Measurements from ENCODE around the gene THY1.
"Not testable (repeated sequence)": the region's sequence is repeated elsewhere in the genome, so short reads cannot be mapped to it uniquely, and the experiment has no call there.

The THY1 gene

GRCh38 chr11:119397740-119398139 lies 25.2 kb downstream of the THY1 start:
- intact Hi-C loops (cut with DNase I) = no loop called here
- DNase-seq = no peak

DNA sequence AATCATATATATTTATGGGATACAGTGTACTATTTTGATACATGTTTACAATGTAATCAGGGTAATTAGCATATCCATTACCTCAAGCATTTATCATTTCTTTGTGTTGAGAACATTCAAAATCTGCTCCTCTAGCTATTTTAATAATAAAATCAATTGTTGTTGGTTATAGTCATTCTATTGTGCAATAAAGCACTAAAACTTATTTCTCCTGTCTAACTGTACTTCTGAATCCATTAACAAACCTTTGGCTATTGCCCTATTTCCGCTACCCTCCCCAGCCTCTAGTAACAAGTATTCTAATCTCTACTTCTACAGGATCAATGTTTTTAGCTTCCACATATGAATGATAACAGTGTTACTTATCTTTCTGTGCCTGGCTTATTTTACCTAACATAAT lies 26.1 kb downstream of the THY1 start:
- intact Hi-C loops (cut with DNase I) = no loop called here
- DNase-seq = no peak

- intact Hi-C loops (cut with DNase I) = no loop called here
- DNase-seq = no peak
Measured at GRCh38 chr11:119391275-119391674, 31.7 kb downstream of the THY1 start.

GRCh38 chr11:119389611-119390254 lies 33.2 kb downstream of the THY1 start:
- intact Hi-C loops (cut with DNase I) = no loop called here
- no peak for DNase-seq

GRCh38 chr11:119388103-119388502 lies 34.9 kb downstream of the THY1 start:
- no peak for DNase-seq
- intact Hi-C loops (cut with DNase I) = no loop called here

GRCh38 chr11:119384332-119384731 lies 38.6 kb downstream of the THY1 start:
- intact Hi-C loops (cut with DNase I) = loop anchor here (5.0 kb wide), 1 partner anchor 42 kb away; the partner anchor contains the start of gene C1QTNF5
- no peak for DNase-seq

- DNase-seq = not testable (repeated sequence)
- intact Hi-C loops (cut with DNase I) = loop anchor here (5.0 kb wide), 1 partner anchor 40 kb away; the partner anchor contains the start of gene C1QTNF5
Measured at GRCh38 chr11:119382513-119382912, 40.5 kb downstream of the THY1 start.

- DNase-seq = no peak
- intact Hi-C loops (cut with DNase I) = loop anchor here (5.0 kb wide), 1 partner anchor 40 kb away; the partner anchor contains the start of gene C1QTNF5
Measured at GRCh38 chr11:119382101-119382500, 40.9 kb downstream of the THY1 start.

DNA sequence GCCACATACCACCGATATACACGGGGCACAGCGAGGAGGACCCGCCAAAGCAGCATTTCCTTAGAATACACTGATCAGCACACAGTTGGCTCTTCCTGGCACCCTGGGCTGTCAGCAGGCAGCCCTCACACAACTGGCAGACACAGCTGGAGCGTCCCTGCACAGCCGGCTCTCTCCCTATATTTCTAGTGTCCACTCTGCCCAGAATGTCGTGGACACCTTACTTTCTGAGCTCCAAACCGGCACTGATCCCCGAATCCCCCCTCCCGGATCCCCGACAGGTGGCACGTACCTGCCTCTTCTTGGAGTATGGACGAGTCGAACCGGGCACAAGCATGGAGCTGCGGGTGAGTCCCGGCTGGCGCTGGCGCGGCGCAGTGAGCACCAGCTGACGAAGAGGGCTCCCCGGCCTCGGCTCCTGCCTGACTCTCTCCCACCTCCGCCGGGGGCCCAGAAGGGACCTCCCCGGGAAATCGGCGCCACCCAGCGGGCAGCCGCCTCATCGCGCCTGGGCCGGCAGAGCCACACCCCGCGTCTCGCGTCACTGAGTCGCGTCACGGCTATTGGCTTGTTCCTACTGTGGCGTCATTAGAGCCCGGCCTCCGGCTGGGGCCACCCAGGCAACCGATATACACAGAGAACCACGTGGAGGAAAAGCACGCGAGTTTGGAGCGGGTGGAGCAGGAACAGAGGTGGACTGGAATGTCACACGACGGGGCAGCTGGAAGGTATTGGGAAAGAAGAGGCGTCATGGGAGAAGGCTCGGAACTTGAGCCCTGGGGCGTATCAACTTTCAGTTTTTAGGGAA lies 41.6 kb downstream of the THY1 start, which contains the start of gene USP2:
TSS of gene USP2 (minus strand) at position 510 of the 808 bp plus-strand sequence. CDS start 8,210 bp downstream, outside the sequence.
- intact Hi-C loops (cut with DNase I) = loop anchor here (2.0 to 5.0 kb wide), 3 partner anchors 25 to 93 kb away; partner anchors contain the start of gene C1QTNF5

DNA sequence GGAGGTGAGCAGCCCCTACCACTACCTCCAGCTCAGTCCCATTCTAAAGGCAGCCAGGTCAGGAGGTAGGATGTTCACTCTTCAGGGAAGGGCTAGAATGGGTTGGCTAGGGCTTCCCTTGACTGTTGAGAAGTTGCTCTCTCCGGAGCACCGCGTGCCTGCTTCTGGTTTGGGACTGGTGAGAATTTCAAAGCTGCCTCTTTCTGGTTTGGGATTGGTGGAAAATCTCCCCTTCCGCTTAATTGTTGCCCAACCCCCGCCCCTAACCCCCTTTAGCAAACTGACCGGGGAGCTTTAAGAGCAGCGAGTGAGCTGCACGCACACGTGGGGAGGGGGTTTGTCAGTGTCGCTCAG lies 42.2 kb downstream of the THY1 start:
- intact Hi-C loops (cut with DNase I) = loop anchor here (2.0 to 5.0 kb wide), 3 partner anchors 24 to 94 kb away; partner anchors contain the start of gene C1QTNF5
- DNase-seq = peak in 1 of 10 donors; percentile 82

More for the DNA sequence above, 41.6 kb downstream of the THY1 start, which contains the start of gene USP2:
- DNase-seq = peak; percentile 95 to 100 (median 99)

DNA sequence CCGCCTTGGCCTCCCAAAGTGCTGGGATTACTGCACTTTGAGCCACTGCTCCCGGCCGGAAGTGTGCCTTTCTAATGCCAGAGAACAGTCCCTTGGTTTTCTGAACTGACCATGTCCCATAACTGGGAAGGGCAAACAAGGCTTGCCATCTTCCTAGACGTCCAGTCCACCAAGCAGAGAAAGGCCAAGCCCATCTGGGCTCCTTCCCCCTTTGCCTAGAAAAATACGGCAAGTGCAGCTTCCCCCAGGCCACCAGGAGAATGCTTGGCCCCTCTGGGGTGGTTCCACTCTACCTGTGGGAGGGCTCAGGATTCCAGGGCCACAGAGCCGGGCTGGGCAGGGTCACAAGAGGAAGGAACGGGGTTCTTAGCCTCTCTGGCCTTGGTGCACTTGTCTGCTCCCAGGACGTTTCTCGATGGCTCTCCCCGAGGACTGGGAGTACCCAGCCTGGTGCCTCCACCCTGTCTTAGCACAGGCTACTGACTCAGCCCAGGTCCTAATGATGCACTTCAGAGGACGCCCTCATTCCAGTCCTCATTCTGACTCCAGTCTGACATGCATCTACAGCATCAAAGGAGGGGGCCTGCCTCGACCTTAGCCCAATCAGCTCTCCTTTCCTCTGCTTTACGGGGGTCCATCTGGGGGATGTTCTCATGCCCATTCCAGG lies 42.7 kb downstream of the THY1 start:
- peak in 2 of 10 donors; percentile 71 to 78 for DNase-seq
- intact Hi-C loops (cut with DNase I) = loop anchor here (2.0 to 5.0 kb wide), 3 partner anchors 23 to 95 kb away; partner anchors contain the start of gene C1QTNF5

- DNase-seq = no peak
Measured at GRCh38 chr11:119378851-119379465, 44.0 kb downstream of the THY1 start.

GRCh38 chr11:119377961-119378667 lies 44.9 kb downstream of the THY1 start:
- no peak for DNase-seq
- intact Hi-C loops (cut with DNase I) = no loop called here

More at GRCh38 chr11:119378851-119379465, 44.0 kb downstream of the THY1 start:
- intact Hi-C loops (cut with DNase I) = no loop called here

- intact Hi-C loops (cut with DNase I) = no loop called here
- no peak for DNase-seq
Measured at GRCh38 chr11:119377112-119377901, 45.7 kb downstream of the THY1 start.

- DNase-seq = peak; percentile 86 to 99 (median 94)
- intact Hi-C loops (cut with DNase I) = no loop called here
Measured at GRCh38 chr11:119376197-119376847, 46.6 kb downstream of the THY1 start.

GRCh38 chr11:119375337-119376196 lies 47.4 kb downstream of the THY1 start:
- intact Hi-C loops (cut with DNase I) = no loop called here
- DNase-seq = peak in 8 of 10 donors; percentile 68 to 96 (median 81)
